Peyer's patch (tissue), 4 donors: Measurements from ENCODE around the gene HEPN1. TPM values are rescaled to one million over a fixed set of nuclear protein-coding genes. Genes with fewer than 3 reads are reported as not detected.

ENCODE experiments used
- DNase-seq, 3 donors: peaks; one replicate each; pipeline ENCODE4 v3.0.0-alpha.2; 2017 to 2019
- H3K27ac ChIP-seq, 4 donors: fragments of 200-600 bp; sonication (generic); one replicate each; pipeline ENCODE4 v1.5.1; 2016 to 2019
- H3K27me3 ChIP-seq, 2 donors: fragments of 200-600 bp; sonication (generic); one replicate each; pipeline ENCODE4 v1.5.1; 2019
- H3K36me3 ChIP-seq, 3 donors: fragments of 200-600 bp; sonication (generic); one replicate each; pipeline ENCODE4 v1.5.1; 2016 to 2019
- H3K4me1 ChIP-seq, 4 donors: fragments of 200-600 bp; sonication (generic); one replicate each; pipeline ENCODE4 v1.5.1; 2016 to 2019
- H3K4me3 ChIP-seq, 4 donors: fragments of 200-600 bp; sonication (generic); 1 replicate in 3 of 4; 2 replicates in 1 of 4; pipeline ENCODE4 v1.5.1; 2016 to 2019; ENCODE audit warnings: mild to moderate bottlenecking in 1 of 4
- H3K9me3 ChIP-seq, 4 donors: fragments of 200-600 bp; sonication (generic); one replicate each; pipeline ENCODE4 v1.5.1; 2016 to 2019; ENCODE audit warnings: mild to moderate bottlenecking in 1 of 4
- CTCF ChIP-seq, 6 experiments: fragments of 450-650 bp in 4 of 6; fragments of 200-600 bp in 2 of 6; sonication (generic) in 1 of 6; IDR thresholded peaks; one replicate each; pipeline ENCODE4 v1.5.1; 2017 to 2019; ENCODE audit warnings: antibody characterized with exemption in 6 of 6, mild to moderate bottlenecking in 3 of 6, moderate library complexity in 1 of 6
- POLR2A ChIP-seq, 2 donors: fragments of 450-650 bp; IDR thresholded peaks; one replicate each; pipeline ENCODE4 v1.5.1; 2017; ENCODE audit warnings: antibody characterized with exemption in 2 of 2, mild to moderate bottlenecking in 2 of 2, moderate library complexity in 2 of 2
- total RNA-seq, 4 donors: library from RNA; depleted of rRNA; stranded (reverse); fragments of >200 nt; gene quantifications; one replicate each; pipeline ENCODE4 v1.1.0, GENCODE V29; 2016

The HEPN1 gene
- total RNA-seq, 4 donors from 2014 or later, result not detected

GRCh38 chr11:124880958-124881357 is 38.1 kb upstream of the HEPN1 start:
- H3K4me3 ChIP-seq, result no peak overlapping the region
- H3K36me3 ChIP-seq, result no peaks in the 10 kb centered on the region
- DNase-seq, result no peak
- H3K27ac ChIP-seq, result no peak overlapping the region
- H3K4me1 ChIP-seq, result peaks cover 0 to 14% (median 0%) of the 10 kb centered on the region in 4 donors
- H3K9me3 ChIP-seq, result no peaks in the 10 kb centered on the region
- TF ChIP-seq POLR2A (IDR thresholded peaks at IDR 0.05) (no peak), CTCF (IDR thresholded peaks at IDR 0.05) (no peak)
- H3K27me3 ChIP-seq, result no peaks in the 10 kb centered on the region

- Histone ChIP-seq H3K27ac (peak overlapping the region in 1 of 4 donors; percentile 25), H3K4me1 (peaks cover 0 to 3% (median 0%) of the 10 kb centered on the region in 4 donors), H3K36me3 (no peaks in the 10 kb centered on the region), H3K4me3 (no peak overlapping the region), H3K27me3 (no peaks in the 10 kb centered on the region), H3K9me3 (no peaks in the 10 kb centered on the region)
- TF ChIP-seq CTCF (IDR thresholded peaks at IDR 0.05), result no peak
- TF ChIP-seq POLR2A (IDR thresholded peaks at IDR 0.05), result no peak
- no peak for DNase-seq
Measured at GRCh38 chr11:124882339-124883071, 36.5 kb upstream of the HEPN1 start.

- no peak for TF ChIP-seq POLR2A (IDR thresholded peaks at IDR 0.05)
- no peak for TF ChIP-seq CTCF (IDR thresholded peaks at IDR 0.05)
- no peak for DNase-seq
- Histone ChIP-seq H3K4me3 (no peak overlapping the region), H3K9me3 (no peaks in the 10 kb centered on the region), H3K27me3 (no peaks in the 10 kb centered on the region), H3K27ac (no peak overlapping the region), H3K4me1 (no peaks in the 10 kb centered on the region), H3K36me3 (no peaks in the 10 kb centered on the region)
Measured at GRCh38 chr11:124884340-124884739, 34.7 kb upstream of the HEPN1 start.

- no peak for DNase-seq
- Histone ChIP-seq H3K27me3 (no peaks in the 10 kb centered on the region), H3K4me1 (no peaks in the 10 kb centered on the region), H3K27ac (no peak overlapping the region), H3K4me3 (no peak overlapping the region), H3K36me3 (no peaks in the 10 kb centered on the region), H3K9me3 (no peaks in the 10 kb centered on the region)
- TF ChIP-seq POLR2A (IDR thresholded peaks at IDR 0.05) (no peak), CTCF (IDR thresholded peaks at IDR 0.05) (no peak)
Measured at GRCh38 chr11:124884869-124885479, 34.1 kb upstream of the HEPN1 start.

GRCh38 chr11:124886476-124886875 is 32.6 kb upstream of the HEPN1 start:
- Histone ChIP-seq H3K27me3 (no peaks in the 10 kb centered on the region), H3K4me1 (no peaks in the 10 kb centered on the region), H3K9me3 (no peaks in the 10 kb centered on the region), H3K27ac (no peak overlapping the region), H3K4me3 (no peak overlapping the region), H3K36me3 (no peaks in the 10 kb centered on the region)
- TF ChIP-seq POLR2A (IDR thresholded peaks at IDR 0.05) (no peak), CTCF (IDR thresholded peaks at IDR 0.05) (no peak)
- DNase-seq, result no peak
